HG03196 (cell line): Measurements from ENCODE around the gene CRY2.
"Not testable (repeated sequence)": the region's sequence is repeated elsewhere in the genome, so short reads cannot be mapped to it uniquely, and the experiment has no call there.

ENCODE experiments used
- ATAC-seq: cut with Tn5 transposase; IDR thresholded peaks from one replicate; pipeline ENCODE4 v1.9.1; 2021; ENCODE audit not compliant: unreplicated experiment

The CRY2 gene

GRCh38 chr11:45846974-45847910 lies at the start of gene CRY2:
Gene CRY2 (plus strand): TSS chr11:45847475. CDS start chr11:45847491, 16 bp downstream.
- peak; percentile 92 for ATAC-seq

- no peak for ATAC-seq
Observed at GRCh38 chr11:45798793-45799441, 48.4 kb upstream of the CRY2 start.

- no peak for ATAC-seq
Observed at GRCh38 chr11:45799562-45799961, 47.7 kb upstream of the CRY2 start.

GRCh38 chr11:45800261-45800660 lies 47.0 kb upstream of the CRY2 start:
- ATAC-seq, result no peak

- no peak for ATAC-seq
Observed at GRCh38 chr11:45801723-45802315, 45.5 kb upstream of the CRY2 start.

GRCh38 chr11:45802531-45803317 lies 44.6 kb upstream of the CRY2 start:
- ATAC-seq, result no peak

- ATAC-seq, result no peak
Observed at GRCh38 chr11:45803971-45804760, 43.1 kb upstream of the CRY2 start.

GRCh38 chr11:45804761-45805304 lies 42.4 kb upstream of the CRY2 start, which contains the start of gene SLC35C1:
Gene SLC35C1 (plus strand): TSS chr11:45805149. CDS start chr11:45805802, 653 bp downstream.
- ATAC-seq, result peak; percentile 93

GRCh38 chr11:45805305-45806071 lies 41.8 kb upstream of the CRY2 start:
- ATAC-seq, result peak; percentile 11

- ATAC-seq, result no peak
Observed at GRCh38 chr11:45806072-45806933, 41.0 kb upstream of the CRY2 start.

- ATAC-seq, result no peak
Observed at GRCh38 chr11:45806937-45807791, 40.1 kb upstream of the CRY2 start.

- no peak for ATAC-seq
Observed at GRCh38 chr11:45807792-45808238, 39.5 kb upstream of the CRY2 start.

GRCh38 chr11:45808427-45808826 lies 38.8 kb upstream of the CRY2 start:
- not testable (repeated sequence) for ATAC-seq

- ATAC-seq, result no peak
Observed at GRCh38 chr11:45809456-45810395, 37.5 kb upstream of the CRY2 start.

- no peak for ATAC-seq
Observed at GRCh38 chr11:45810431-45811108, 36.7 kb upstream of the CRY2 start.

- no peak for ATAC-seq
Observed at GRCh38 chr11:45811109-45811435, 36.2 kb upstream of the CRY2 start.
